ENCODE data around the gene SPEM2.

SPEM2 gene

GRCh38 chr17:7423679-7424078, 1.7 kb upstream of the SPEM2 start:
- DNase-seq = no peak

- no peak for DNase-seq
Observed at GRCh38 chr17:7425756-7426155, 340 bp downstream of the SPEM2 start.

- no peak for DNase-seq
Observed at GRCh38 chr17:7426203-7426863, 917 bp downstream of the SPEM2 start.

GRCh38 chr17:7426896-7427489, 1.6 kb downstream of the SPEM2 start:
- no peak for DNase-seq

- DNase-seq = no peak
Observed at GRCh38 chr17:7427549-7427948, 2.1 kb downstream of the SPEM2 start.

- no peak for DNase-seq
Observed at GRCh38 chr17:7428557-7428956, 3.1 kb downstream of the SPEM2 start, which contains the start of gene SPEM3. TSS of gene SPEM3 (plus strand) at chr17:7428857. CDS start at chr17:7428903, 46 bp downstream.

- DNase-seq = no peak
Observed at GRCh38 chr17:7429722-7430121, 4.3 kb downstream of the SPEM2 start.

- no peak for DNase-seq
Observed at GRCh38 chr17:7431231-7431630, 5.8 kb downstream of the SPEM2 start.

- no peak for DNase-seq
Observed at GRCh38 chr17:7432296-7432695, 6.9 kb downstream of the SPEM2 start.

GRCh38 chr17:7435676-7436555, 10.5 kb downstream of the SPEM2 start:
- no peak for DNase-seq

GRCh38 chr17:7436556-7437368, 11.3 kb downstream of the SPEM2 start:
- peak; percentile 74 for DNase-seq

GRCh38 chr17:7437369-7437863, 12.0 kb downstream of the SPEM2 start:
- no peak for DNase-seq

GRCh38 chr17:7437950-7438614, 12.7 kb downstream of the SPEM2 start:
- DNase-seq = no peak

GRCh38 chr17:7438656-7439460, 13.4 kb downstream of the SPEM2 start:
- no peak for DNase-seq

GRCh38 chr17:7439462-7440112, 14.2 kb downstream of the SPEM2 start, which contains the start of gene FGF11:
TSS of gene FGF11 (plus strand) at chr17:7439512. CDS start at chr17:7439621, 109 bp downstream.
- DNase-seq = no peak

- DNase-seq = no peak
Observed at GRCh38 chr17:7440113-7440833, 14.9 kb downstream of the SPEM2 start.

GRCh38 chr17:7440834-7441195, 15.4 kb downstream of the SPEM2 start:
- DNase-seq = no peak

- no peak for DNase-seq
Observed at GRCh38 chr17:7441266-7441665, 15.8 kb downstream of the SPEM2 start.

GRCh38 chr17:7442142-7442541, 16.7 kb downstream of the SPEM2 start:
- DNase-seq = no peak

Measured in T1000 (cell line).